ENCODE measurements around the gene SPACA4.

SPACA4 gene

GRCh38 chr19:48598996-48599700 is 7.4 kb upstream of the SPACA4 start:
- no peak for DNase-seq

- no peak for DNase-seq
Measured at GRCh38 chr19:48600679-48601417, 5.7 kb upstream of the SPACA4 start.

- no peak for DNase-seq
Measured at GRCh38 chr19:48603001-48603400, 3.5 kb upstream of the SPACA4 start.

- DNase-seq: no peak
Measured at GRCh38 chr19:48603449-48603848, 3.1 kb upstream of the SPACA4 start.

GRCh38 chr19:48603850-48604249 is 2.7 kb upstream of the SPACA4 start:
- DNase-seq: no peak

GRCh38 chr19:48607359-48607755 is 815 bp downstream of the SPACA4 start:
- DNase-seq: no peak

GRCh38 chr19:48608798-48609263 is 2.3 kb downstream of the SPACA4 start:
- DNase-seq: peak; percentile 69

- no peak for DNase-seq
Measured at GRCh38 chr19:48609571-48610108, 3.1 kb downstream of the SPACA4 start.

- no peak for DNase-seq
Measured at GRCh38 chr19:48611872-48612271, 5.3 kb downstream of the SPACA4 start.

- no peak for DNase-seq
Measured at GRCh38 chr19:48613024-48613851, 6.7 kb downstream of the SPACA4 start.

- DNase-seq: no peak
Measured at GRCh38 chr19:48613852-48614435, 7.4 kb downstream of the SPACA4 start.

- no peak for DNase-seq
Measured at GRCh38 chr19:48614436-48615230, 8.1 kb downstream of the SPACA4 start, which contains the start of gene FAM83E. Gene FAM83E, minus strand, starts transcription at chr19:48615076. Its CDS starts 1,704 bp downstream, at chr19:48613372.

- DNase-seq: no peak
Measured at GRCh38 chr19:48615231-48616040, 8.9 kb downstream of the SPACA4 start.

GRCh38 chr19:48616041-48616436 is 9.5 kb downstream of the SPACA4 start:
- no peak for DNase-seq

- DNase-seq: no peak
Measured at GRCh38 chr19:48616491-48617056, 10.0 kb downstream of the SPACA4 start.

- DNase-seq: no peak
Measured at GRCh38 chr19:48617146-48617937, 10.8 kb downstream of the SPACA4 start.

GRCh38 chr19:48618278-48618915 is 11.9 kb downstream of the SPACA4 start:
- DNase-seq: no peak

- DNase-seq: peak; percentile 99
Measured at GRCh38 chr19:48618916-48619691, 12.6 kb downstream of the SPACA4 start, which contains the start of the genes RPL18 and SPHK2. Gene RPL18, minus strand, starts transcription at chr19:48619178. Its CDS starts 35 bp downstream, at chr19:48619143. Gene SPHK2, plus strand, starts transcription at chr19:48619506. Its CDS starts 1,009 bp downstream, at chr19:48620515.
